SKM-1 (cell line): ENCODE results near the gene KRT81.
"Not testable (repeated sequence)": the region's sequence is repeated elsewhere in the genome, so short reads cannot be mapped to it uniquely, and the experiment has no call there.

ENCODE experiments used
- DNase-seq: peaks from one replicate; lab custom pipeline; 2025; ENCODE audit not compliant: unreplicated experiment; lab: John Stamatoyannopoulos, UW

The KRT81 gene

GRCh38 chr12:52318241-52318990 lies 27.1 kb upstream of the KRT81 start:
- no peak for DNase-seq

GRCh38 chr12:52317468-52318052 lies 26.2 kb upstream of the KRT81 start:
- DNase-seq: no peak

GRCh38 chr12:52316701-52317100 lies 25.4 kb upstream of the KRT81 start:
- DNase-seq: no peak

GRCh38 chr12:52316290-52316689 lies 25.0 kb upstream of the KRT81 start:
- DNase-seq: no peak

- not testable (repeated sequence) for DNase-seq
These were observed 24.4 kb upstream of the KRT81 start for GRCh38 chr12:52315721-52316120.

GRCh38 chr12:52314511-52314910 lies 23.2 kb upstream of the KRT81 start:
- no peak for DNase-seq

GRCh38 chr12:52313926-52314325 lies 22.6 kb upstream of the KRT81 start:
- DNase-seq: no peak

GRCh38 chr12:52313461-52313860 lies 22.1 kb upstream of the KRT81 start:
- no peak for DNase-seq

- no peak for DNase-seq
These were observed 20.8 kb upstream of the KRT81 start for GRCh38 chr12:52312086-52312485.

- DNase-seq: no peak
These were observed 19.9 kb upstream of the KRT81 start for GRCh38 chr12:52311285-52311648.

GRCh38 chr12:52310622-52311284 lies 19.4 kb upstream of the KRT81 start:
- no peak for DNase-seq

GRCh38 chr12:52308806-52309425 lies 17.6 kb upstream of the KRT81 start:
- no peak for DNase-seq

- no peak for DNase-seq
These were observed 16.8 kb upstream of the KRT81 start for GRCh38 chr12:52307836-52308805.

- DNase-seq: no peak
These were observed 15.4 kb upstream of the KRT81 start for GRCh38 chr12:52306731-52307130.

- no peak for DNase-seq
These were observed 14.8 kb upstream of the KRT81 start for GRCh38 chr12:52305921-52306705.

- not testable (repeated sequence) for DNase-seq
These were observed 13.6 kb upstream of the KRT81 start for GRCh38 chr12:52304941-52305411.

GRCh38 chr12:52302242-52302914 lies 11.0 kb upstream of the KRT81 start:
- not testable (repeated sequence) for DNase-seq

GRCh38 chr12:52301721-52302120 lies 10.4 kb upstream of the KRT81 start:
- DNase-seq: not testable (repeated sequence)
